ENCODE data around the gene CPT1B.

Gene CPT1B

DNA sequence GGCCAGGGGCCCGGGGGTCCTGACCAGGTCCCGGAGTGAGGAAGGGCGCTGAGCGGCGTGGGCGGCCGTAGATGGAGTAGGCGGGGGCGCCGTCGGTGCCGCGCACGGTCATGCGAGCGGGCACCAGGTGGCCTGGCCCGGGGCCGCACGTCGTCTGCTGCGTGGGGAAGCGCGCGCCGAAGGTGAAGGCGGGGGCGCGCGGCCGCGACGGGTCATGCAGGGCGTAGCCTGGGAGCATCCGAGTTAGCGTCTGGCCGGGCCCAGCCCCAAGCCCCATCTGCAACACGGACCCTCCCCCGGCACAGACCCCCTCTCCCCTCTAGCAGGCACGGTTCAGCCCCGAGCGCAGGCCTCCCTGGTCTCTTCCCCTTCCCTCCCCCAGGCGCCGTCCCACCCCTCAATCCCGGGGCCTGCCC, 46.7 kb downstream of the CPT1B start:
- peak overlapping the region; percentile 99 for H3K27ac ChIP-seq
- TF ChIP-seq, protein P1, sequence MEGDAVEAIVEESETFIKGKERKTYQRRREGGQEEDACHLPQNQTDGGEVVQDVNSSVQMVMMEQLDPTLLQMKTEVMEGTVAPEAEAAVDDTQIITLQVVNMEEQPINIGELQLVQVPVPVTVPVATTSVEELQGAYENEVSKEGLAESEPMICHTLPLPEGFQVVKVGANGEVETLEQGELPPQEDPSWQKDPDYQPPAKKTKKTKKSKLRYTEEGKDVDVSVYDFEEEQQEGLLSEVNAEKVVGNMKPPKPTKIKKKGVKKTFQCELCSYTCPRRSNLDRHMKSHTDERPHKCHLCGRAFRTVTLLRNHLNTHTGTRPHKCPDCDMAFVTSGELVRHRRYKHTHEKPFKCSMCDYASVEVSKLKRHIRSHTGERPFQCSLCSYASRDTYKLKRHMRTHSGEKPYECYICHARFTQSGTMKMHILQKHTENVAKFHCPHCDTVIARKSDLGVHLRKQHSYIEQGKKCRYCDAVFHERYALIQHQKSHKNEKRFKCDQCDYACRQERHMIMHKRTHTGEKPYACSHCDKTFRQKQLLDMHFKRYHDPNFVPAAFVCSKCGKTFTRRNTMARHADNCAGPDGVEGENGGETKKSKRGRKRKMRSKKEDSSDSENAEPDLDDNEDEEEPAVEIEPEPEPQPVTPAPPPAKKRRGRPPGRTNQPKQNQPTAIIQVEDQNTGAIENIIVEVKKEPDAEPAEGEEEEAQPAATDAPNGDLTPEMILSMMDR (IDR thresholded peaks at IDR 0.05) = no peak
- TF ChIP-seq ZFX (IDR thresholded peaks at IDR 0.05; ENCODE audit: borderline replicate concordance) = no peak

DNA sequence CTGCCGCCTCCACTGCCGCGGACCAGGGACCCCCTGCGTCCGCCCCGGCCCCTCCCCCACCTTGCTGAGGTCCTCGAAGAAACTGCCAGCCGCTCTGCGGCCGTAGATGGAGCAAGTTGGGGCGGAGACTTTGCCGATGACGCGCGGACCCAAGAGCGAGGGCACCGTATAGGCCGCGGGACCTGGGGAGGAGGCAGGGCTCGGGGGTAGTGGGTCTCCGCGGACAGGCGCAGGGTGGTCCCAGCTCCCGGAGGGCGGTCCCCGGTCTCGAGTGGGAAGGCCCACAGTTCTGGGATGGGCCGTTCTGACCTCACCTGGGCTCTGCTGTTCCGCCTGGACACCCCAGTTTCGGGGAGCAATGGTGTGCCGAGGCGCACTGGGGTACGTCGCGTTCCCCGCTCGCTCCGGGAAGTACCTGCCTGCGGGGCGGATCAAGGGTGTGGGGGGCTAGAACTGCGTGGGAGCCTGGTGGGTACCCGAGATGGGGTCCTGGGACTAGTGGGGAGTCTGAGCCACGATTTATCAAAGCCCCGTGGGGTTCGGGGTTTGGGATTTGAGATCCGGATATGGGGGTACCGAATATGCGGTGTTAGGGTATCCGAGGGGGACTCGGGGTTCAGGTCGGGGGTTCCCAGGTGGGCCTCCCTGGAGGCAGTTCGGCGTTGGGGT, 47.2 kb downstream of the CPT1B start:
- no peak for TF ChIP-seq ZFX (IDR thresholded peaks at IDR 0.05; ENCODE audit: borderline replicate concordance)
- TF ChIP-seq, protein P1 (IDR thresholded peaks at IDR 0.05) = no peak
- peak overlapping the region; percentile 99 for H3K27ac ChIP-seq

GRCh38 chr22:50530580-50530876, 47.7 kb downstream of the CPT1B start:
- TF ChIP-seq, protein P1 (IDR thresholded peaks at IDR 0.05) = no peak
- no peak for TF ChIP-seq ZFX (IDR thresholded peaks at IDR 0.05; ENCODE audit: borderline replicate concordance)
- peak overlapping the region; percentile 99 for H3K27ac ChIP-seq

- peak within 1 kb of the TSS; percentile 99 for H3K27ac ChIP-seq
- TF ChIP-seq ZFX (IDR thresholded peaks at IDR 0.05; ENCODE audit: borderline replicate concordance) = no peak
- TF ChIP-seq, protein P1 (IDR thresholded peaks at IDR 0.05) = no peak
These were observed 48.2 kb downstream of the CPT1B start, which contains the start of gene TYMP for GRCh38 chr22:50529897-50530579. TSS of gene TYMP (minus strand) at chr22:50530012. CDS start at chr22:50529709, 303 bp downstream.

GRCh38 chr22:50529416-50529896, 48.8 kb downstream of the CPT1B start:
- peak overlapping the region; percentile 99 for H3K27ac ChIP-seq
- TF ChIP-seq ZFX (IDR thresholded peaks at IDR 0.05; ENCODE audit: borderline replicate concordance) = no peak
- TF ChIP-seq, protein P1 (IDR thresholded peaks at IDR 0.05) = no peak

- TF ChIP-seq, protein P1 (IDR thresholded peaks at IDR 0.05) = no peak
- TF ChIP-seq ZFX (IDR thresholded peaks at IDR 0.05; ENCODE audit: borderline replicate concordance) = no peak
- peak overlapping the region; percentile 99 for H3K27ac ChIP-seq
These were observed 49.4 kb downstream of the CPT1B start for GRCh38 chr22:50528682-50529415.

Data from 22Rv1 (cell line).